ENCODE results near the gene LKAAEAR1. TPM values are rescaled to one million over a fixed set of nuclear protein-coding genes. Genes with fewer than 3 reads are reported as not detected.
A peak's percentile ranks its signal among the peaks of the same experiment; 100 is the strongest.

LKAAEAR1 gene
- total RNA-seq, 1 donor, result 0.72 TPM

DNA sequence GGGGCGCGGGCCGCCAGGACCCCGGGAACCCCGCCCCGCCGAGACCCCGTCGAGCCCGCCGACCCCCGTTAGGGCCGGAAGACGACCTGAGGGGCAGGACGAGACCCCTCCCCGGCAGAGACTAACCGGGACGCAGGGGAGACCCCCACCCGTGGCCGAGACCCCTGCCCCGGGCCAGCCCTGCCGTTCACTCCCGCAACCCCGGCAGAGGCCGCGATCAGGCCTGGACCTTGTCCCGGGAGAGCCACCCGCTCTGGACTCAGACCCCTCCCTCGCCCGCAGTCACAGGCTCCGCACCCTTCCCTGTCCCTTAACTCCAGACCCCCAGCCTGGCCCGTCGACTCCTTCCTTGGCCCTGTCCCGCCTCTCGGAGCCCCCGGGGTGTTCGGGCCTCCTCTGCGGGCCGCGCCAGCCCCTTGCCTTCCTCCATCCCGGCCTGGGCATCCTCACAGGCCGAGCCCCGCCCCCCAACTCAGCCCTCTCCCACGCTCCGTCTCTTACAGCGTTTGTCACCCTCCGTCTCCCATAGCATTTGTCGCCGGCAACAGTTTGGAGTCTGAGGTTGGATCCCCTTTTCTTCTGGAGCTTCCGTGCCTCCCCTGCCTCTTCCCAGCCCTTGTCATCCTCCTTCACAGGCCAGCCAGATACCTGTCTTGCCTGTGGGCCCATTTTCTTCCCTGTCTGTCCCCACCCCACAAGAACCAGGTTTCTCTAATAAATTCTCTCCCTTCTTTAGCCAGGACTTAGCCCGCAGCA lies 20.6 kb downstream of the LKAAEAR1 start:
- peak; percentile 95 for DNase-seq (ENCODE audit: insufficient read length, low spot score, missing footprints)

DNA sequence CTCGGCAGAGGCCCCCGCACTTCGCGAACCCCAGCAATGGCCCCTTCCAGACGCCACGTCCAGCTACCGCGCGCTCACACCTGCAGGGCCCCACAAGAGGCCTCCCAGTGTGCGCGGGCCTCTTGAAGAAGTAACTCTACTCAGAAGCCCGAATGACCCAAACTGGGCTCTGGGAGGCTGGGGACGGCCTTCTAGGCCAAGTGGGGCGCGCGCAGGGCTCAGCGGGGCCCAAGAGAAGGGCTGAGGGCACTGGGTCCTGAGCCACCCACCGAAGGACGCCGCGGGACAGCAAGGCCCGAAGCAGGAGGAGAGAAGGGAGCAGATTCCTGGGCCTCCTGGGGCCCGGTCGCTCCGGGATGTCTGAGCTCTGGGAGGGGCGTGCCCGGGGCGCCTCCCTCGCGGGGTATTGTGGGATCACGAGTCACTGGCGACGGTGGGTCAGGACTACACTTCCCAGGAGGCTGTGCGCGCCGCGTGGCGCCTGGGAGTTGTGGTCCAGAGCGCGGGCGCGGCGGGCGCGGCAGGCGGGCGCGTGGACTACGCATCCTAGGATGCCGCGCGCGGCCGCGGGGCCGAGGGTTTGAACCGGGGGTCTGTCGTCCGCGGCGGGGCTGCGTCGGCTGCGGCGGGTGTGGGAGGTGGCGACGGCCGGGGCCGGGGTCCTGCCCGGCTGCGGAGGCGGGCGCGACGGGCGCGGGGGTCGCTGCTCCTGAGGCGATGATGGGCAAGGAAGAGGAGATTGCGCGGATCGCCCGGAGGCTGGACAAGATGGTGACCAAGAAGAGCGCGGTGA lies 21.4 kb downstream of the LKAAEAR1 start, which contains the start of gene TCEA2:
Gene TCEA2, plus strand, starts transcription at position 603 of the 793 bp plus-strand sequence. Its CDS starts 115 bp downstream, at position 718.
- peak; percentile 100 for DNase-seq (ENCODE audit: insufficient read length, low spot score, missing footprints)
- peak within 1 kb of the TSS; percentile 91 for H3K4me2 ChIP-seq (ENCODE audit: insufficient read depth, low read length)
- H2AFZ ChIP-seq (ENCODE audit: low read length), result peak within 1 kb of the TSS; percentile 83
- H3K4me3 ChIP-seq (ENCODE audit: insufficient read depth, low read length), result peak within 1 kb of the TSS; percentile 87
- H4K20me1 ChIP-seq (ENCODE audit: insufficient read depth, low read length), result peaks cover 32% of the 10 kb centered on the region
- TF ChIP-seq, protein P1, sequence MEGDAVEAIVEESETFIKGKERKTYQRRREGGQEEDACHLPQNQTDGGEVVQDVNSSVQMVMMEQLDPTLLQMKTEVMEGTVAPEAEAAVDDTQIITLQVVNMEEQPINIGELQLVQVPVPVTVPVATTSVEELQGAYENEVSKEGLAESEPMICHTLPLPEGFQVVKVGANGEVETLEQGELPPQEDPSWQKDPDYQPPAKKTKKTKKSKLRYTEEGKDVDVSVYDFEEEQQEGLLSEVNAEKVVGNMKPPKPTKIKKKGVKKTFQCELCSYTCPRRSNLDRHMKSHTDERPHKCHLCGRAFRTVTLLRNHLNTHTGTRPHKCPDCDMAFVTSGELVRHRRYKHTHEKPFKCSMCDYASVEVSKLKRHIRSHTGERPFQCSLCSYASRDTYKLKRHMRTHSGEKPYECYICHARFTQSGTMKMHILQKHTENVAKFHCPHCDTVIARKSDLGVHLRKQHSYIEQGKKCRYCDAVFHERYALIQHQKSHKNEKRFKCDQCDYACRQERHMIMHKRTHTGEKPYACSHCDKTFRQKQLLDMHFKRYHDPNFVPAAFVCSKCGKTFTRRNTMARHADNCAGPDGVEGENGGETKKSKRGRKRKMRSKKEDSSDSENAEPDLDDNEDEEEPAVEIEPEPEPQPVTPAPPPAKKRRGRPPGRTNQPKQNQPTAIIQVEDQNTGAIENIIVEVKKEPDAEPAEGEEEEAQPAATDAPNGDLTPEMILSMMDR (IDR thresholded peaks at IDR 0.05; ENCODE audit: extremely low read depth, low read depth, low read length), result no peak
- H3K9me3 ChIP-seq (ENCODE audit: low read depth, low read length), result no peaks in the 10 kb centered on the region
- H3K27ac ChIP-seq (ENCODE audit: low read depth, low read length), result peak within 1 kb of the TSS; percentile 66
- no peaks in the 10 kb centered on the region for H3K36me3 ChIP-seq (ENCODE audit: insufficient read depth, low read length)
- no peaks in the 10 kb centered on the region for H3K79me2 ChIP-seq (ENCODE audit: insufficient read depth, low read length)
- H3K4me1 ChIP-seq (ENCODE audit: insufficient read depth, low read length), result peaks cover 39% of the 10 kb centered on the region
- no peaks in the 10 kb centered on the region for H3K27me3 ChIP-seq (ENCODE audit: insufficient read depth, low read length)

More for the DNA sequence above, 20.6 kb downstream of the LKAAEAR1 start:
- Histone ChIP-seq H3K9me3 (ENCODE audit: low read depth, low read length) (no peaks in the 10 kb centered on the region), H3K36me3 (ENCODE audit: insufficient read depth, low read length) (no peaks in the 10 kb centered on the region), H3K27me3 (ENCODE audit: insufficient read depth, low read length) (no peaks in the 10 kb centered on the region), H3K27ac (ENCODE audit: low read depth, low read length) (peak overlapping the region; percentile 34), H3K4me2 (ENCODE audit: insufficient read depth, low read length) (peak overlapping the region; percentile 91), H3K79me2 (ENCODE audit: insufficient read depth, low read length) (no peaks in the 10 kb centered on the region), H4K20me1 (ENCODE audit: insufficient read depth, low read length) (peaks cover 32% of the 10 kb centered on the region), H3K4me3 (ENCODE audit: insufficient read depth, low read length) (peak overlapping the region; percentile 87), H3K4me1 (ENCODE audit: insufficient read depth, low read length) (peaks cover 31% of the 10 kb centered on the region), H2AFZ (ENCODE audit: low read length) (peak overlapping the region; percentile 67)
- TF ChIP-seq, protein P1 (IDR thresholded peaks at IDR 0.05; ENCODE audit: extremely low read depth, low read depth, low read length), result no peak

GRCh38 chr20:64062276-64062595 lies 22.0 kb downstream of the LKAAEAR1 start:
- H2AFZ ChIP-seq (ENCODE audit: low read length), result peak overlapping the region; percentile 83
- peaks cover 32% of the 10 kb centered on the region for H4K20me1 ChIP-seq (ENCODE audit: insufficient read depth, low read length)
- peak overlapping the region; percentile 87 for H3K4me3 ChIP-seq (ENCODE audit: insufficient read depth, low read length)
- H3K9me3 ChIP-seq (ENCODE audit: low read depth, low read length), result no peaks in the 10 kb centered on the region
- peak overlapping the region; percentile 66 for H3K27ac ChIP-seq (ENCODE audit: low read depth, low read length)
- TF ChIP-seq, protein P1 (IDR thresholded peaks at IDR 0.05; ENCODE audit: extremely low read depth, low read depth, low read length), result no peak
- peak overlapping the region; percentile 91 for H3K4me2 ChIP-seq (ENCODE audit: insufficient read depth, low read length)
- no peaks in the 10 kb centered on the region for H3K36me3 ChIP-seq (ENCODE audit: insufficient read depth, low read length)
- H3K79me2 ChIP-seq (ENCODE audit: insufficient read depth, low read length), result no peaks in the 10 kb centered on the region
- H3K4me1 ChIP-seq (ENCODE audit: insufficient read depth, low read length), result peaks cover 39% of the 10 kb centered on the region
- no peaks in the 10 kb centered on the region for H3K27me3 ChIP-seq (ENCODE audit: insufficient read depth, low read length)
- no peak for DNase-seq (ENCODE audit: insufficient read length, low spot score, missing footprints)

GRCh38 chr20:64058536-64058935 lies 25.7 kb downstream of the LKAAEAR1 start:
- Histone ChIP-seq H3K36me3 (ENCODE audit: insufficient read depth, low read length) (no peaks in the 10 kb centered on the region), H4K20me1 (ENCODE audit: insufficient read depth, low read length) (peaks cover 3% of the 10 kb centered on the region), H3K4me1 (ENCODE audit: insufficient read depth, low read length) (peaks cover 32% of the 10 kb centered on the region), H3K4me3 (ENCODE audit: insufficient read depth, low read length) (peak overlapping the region; percentile 22), H3K9me3 (ENCODE audit: low read depth, low read length) (no peaks in the 10 kb centered on the region), H3K27me3 (ENCODE audit: insufficient read depth, low read length) (no peaks in the 10 kb centered on the region), H2AFZ (ENCODE audit: low read length) (no peak overlapping the region), H3K27ac (ENCODE audit: low read depth, low read length) (no peak overlapping the region), H3K4me2 (ENCODE audit: insufficient read depth, low read length) (peak overlapping the region; percentile 50), H3K79me2 (ENCODE audit: insufficient read depth, low read length) (no peaks in the 10 kb centered on the region)
- TF ChIP-seq, protein P1 (IDR thresholded peaks at IDR 0.05; ENCODE audit: extremely low read depth, low read depth, low read length), result no peak
- peak; percentile 99 for DNase-seq (ENCODE audit: insufficient read length, low spot score, missing footprints)

Measured in osteoblast (primary cell).